ENCODE measurements around the gene HOXC10.

DNA sequence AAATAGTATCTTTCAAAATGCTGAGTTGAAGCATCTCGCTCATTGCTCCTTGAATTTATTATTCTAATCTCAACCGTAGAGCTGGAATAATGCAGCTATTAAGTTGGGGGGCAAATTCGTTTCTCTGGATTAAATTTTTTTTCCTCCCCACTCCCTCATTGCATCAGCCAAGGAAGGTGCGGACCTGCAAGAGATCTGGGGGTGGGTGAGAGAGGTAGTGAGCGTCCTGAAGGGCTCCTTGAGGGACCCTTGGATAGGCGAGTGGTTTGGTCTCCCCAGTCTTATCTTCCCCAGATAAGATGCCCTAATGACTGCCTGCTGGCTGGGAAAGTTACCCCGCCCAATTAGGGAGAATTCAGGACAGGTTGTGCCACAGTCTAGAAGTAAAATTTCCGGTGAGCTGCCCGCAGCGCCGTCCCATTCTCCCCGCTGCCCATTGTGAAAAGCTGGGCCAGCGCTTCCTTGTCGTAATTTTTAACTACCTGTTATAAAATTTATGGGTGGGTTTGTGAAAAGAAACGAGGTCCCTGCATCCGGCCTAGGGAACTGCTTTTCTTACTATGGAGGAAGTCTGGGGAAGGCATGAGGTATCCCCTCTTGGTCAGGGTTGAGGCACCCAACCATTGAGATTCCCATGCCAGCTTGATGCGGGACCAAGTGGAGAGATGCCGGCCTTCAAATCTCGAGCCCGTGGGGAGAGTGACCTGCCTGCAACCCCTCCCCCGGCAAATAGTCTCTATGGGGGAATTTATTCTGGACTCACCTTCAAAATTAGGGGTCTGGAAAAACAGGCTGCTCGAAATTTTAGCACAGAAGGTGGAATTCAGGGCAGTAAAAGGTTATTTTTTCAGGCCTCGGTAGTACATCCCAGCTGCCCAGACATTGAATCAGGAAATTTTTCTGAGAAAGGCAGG is 30.3 kb downstream of the HOXC10 start:
- TF ChIP-seq FOXP2 (optimal IDR thresholded peaks at IDR 0.05; ENCODE audit: control extremely low read depth, extremely low read length, insufficient read depth), result no peak
- no peak for TF ChIP-seq EZH2 (IDR thresholded peaks at IDR 0.05)
- no peak for TF ChIP-seq POLR2AphosphoS5 (IDR thresholded peaks at IDR 0.05; ENCODE audit: borderline replicate concordance, low read depth, low read length)

Data from SK-N-MC (cell line).